Stimulated activated CD8-positive, alpha-beta memory T cell treated with anti-CD3 and anti-CD28 coated beads, Interleukin-15, amount 100 ng/mL, for 1 hour (primary cell): ENCODE measurements around the gene LGALS7B.
"Not testable (repeated sequence)": the region's sequence is repeated elsewhere in the genome, so short reads cannot be mapped to it uniquely, and the experiment has no call there.

ENCODE experiments used
- DNase-seq: peaks from one replicate; pipeline ENCODE4 v3.0.0-alpha.2; 2020; ENCODE audit warnings: low read depth

LGALS7B gene

GRCh38 chr19:38796154-38796553 lies 7.2 kb downstream of the LGALS7B start:
- no peak for DNase-seq

- DNase-seq, result not testable (repeated sequence)
Measured at GRCh38 chr19:38797781-38798180, 8.8 kb downstream of the LGALS7B start.

- no peak for DNase-seq
Measured at GRCh38 chr19:38799104-38799503, 10.1 kb downstream of the LGALS7B start.

- no peak for DNase-seq
Measured at GRCh38 chr19:38800577-38801347, 11.8 kb downstream of the LGALS7B start.

GRCh38 chr19:38801359-38802095 lies 12.5 kb downstream of the LGALS7B start:
- no peak for DNase-seq

- no peak for DNase-seq
Measured at GRCh38 chr19:38803543-38803942, 14.5 kb downstream of the LGALS7B start.

- DNase-seq, result no peak
Measured at GRCh38 chr19:38805180-38805579, 16.2 kb downstream of the LGALS7B start.

GRCh38 chr19:38806371-38806770 lies 17.4 kb downstream of the LGALS7B start:
- no peak for DNase-seq

GRCh38 chr19:38807374-38808098 lies 18.5 kb downstream of the LGALS7B start:
- not testable (repeated sequence) for DNase-seq

- no peak for DNase-seq
Measured at GRCh38 chr19:38808741-38809140, 19.7 kb downstream of the LGALS7B start.

- DNase-seq, result no peak
Measured at GRCh38 chr19:38809592-38810252, 20.7 kb downstream of the LGALS7B start.

GRCh38 chr19:38812009-38812840 lies 23.2 kb downstream of the LGALS7B start:
- DNase-seq, result no peak

- DNase-seq, result no peak
Measured at GRCh38 chr19:38812841-38813320, 23.9 kb downstream of the LGALS7B start, which contains the start of gene LGALS4. Gene LGALS4, minus strand, starts transcription at chr19:38812945. Its CDS starts 59 bp downstream, at chr19:38812886.

GRCh38 chr19:38813323-38813722 lies 24.3 kb downstream of the LGALS7B start:
- DNase-seq, result no peak

GRCh38 chr19:38813932-38814331 lies 24.9 kb downstream of the LGALS7B start:
- not testable (repeated sequence) for DNase-seq

GRCh38 chr19:38815059-38816001 lies 26.3 kb downstream of the LGALS7B start:
- DNase-seq, result no peak

GRCh38 chr19:38816131-38816750 lies 27.2 kb downstream of the LGALS7B start:
- DNase-seq, result no peak

GRCh38 chr19:38817081-38817480 lies 28.1 kb downstream of the LGALS7B start:
- DNase-seq, result no peak

- no peak for DNase-seq
Measured at GRCh38 chr19:38819231-38819920, 30.4 kb downstream of the LGALS7B start.
